ENCODE results near the gene MT1F.
A peak's percentile ranks its signal among the peaks of the same experiment; 100 is the strongest.

MT1F gene

DNA sequence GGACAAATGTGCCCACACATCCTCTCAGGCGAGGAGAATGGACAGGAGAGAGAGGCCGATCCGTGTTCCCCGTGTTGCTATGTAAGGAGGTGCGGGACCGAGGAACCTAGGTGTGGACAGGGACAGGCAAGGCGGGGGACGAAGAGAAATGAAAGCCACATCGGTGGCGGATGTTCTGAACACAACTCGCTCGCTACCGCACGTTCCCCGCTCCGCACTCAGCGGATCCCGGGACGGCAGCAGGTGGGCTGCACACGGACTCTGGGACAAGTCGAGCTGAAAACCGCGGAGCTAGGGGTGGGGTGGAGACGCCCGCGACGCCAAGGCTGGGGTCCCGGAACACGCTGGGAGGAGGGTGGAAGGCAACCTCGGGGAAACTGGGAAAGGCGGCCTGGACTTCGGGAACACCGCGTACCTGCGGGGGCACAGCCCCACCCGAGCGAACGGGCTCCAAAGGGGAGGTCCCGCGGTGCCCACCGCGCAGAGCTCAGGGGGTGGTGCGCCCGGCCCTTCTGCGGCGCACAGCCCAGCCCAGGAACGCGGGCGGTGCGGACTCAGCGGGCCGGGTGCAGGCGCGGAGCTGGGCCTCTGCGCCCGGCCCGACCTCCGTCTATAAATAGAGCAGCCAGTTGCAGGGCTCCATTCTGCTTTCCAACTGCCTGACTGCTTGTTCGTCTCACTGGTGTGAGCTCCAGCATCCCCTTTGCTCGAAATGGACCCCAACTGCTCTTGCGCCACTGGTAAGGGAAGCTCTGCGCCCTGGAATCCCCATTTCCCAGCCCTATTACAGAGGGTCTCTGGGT is 32.4 kb upstream of the MT1F start, which contains the start of gene MT1E:
Gene MT1E (plus strand): TSS at position 642 of the 803 bp plus-strand sequence. CDS start 71 bp downstream, at position 713.
- DNase-seq: peak; percentile 93
- in situ Hi-C loops (cut with MboI; ENCODE audit: low pct_unique_long_range_greater_than_20kb, low sequenced_read_pairs): no loop called here

DNA sequence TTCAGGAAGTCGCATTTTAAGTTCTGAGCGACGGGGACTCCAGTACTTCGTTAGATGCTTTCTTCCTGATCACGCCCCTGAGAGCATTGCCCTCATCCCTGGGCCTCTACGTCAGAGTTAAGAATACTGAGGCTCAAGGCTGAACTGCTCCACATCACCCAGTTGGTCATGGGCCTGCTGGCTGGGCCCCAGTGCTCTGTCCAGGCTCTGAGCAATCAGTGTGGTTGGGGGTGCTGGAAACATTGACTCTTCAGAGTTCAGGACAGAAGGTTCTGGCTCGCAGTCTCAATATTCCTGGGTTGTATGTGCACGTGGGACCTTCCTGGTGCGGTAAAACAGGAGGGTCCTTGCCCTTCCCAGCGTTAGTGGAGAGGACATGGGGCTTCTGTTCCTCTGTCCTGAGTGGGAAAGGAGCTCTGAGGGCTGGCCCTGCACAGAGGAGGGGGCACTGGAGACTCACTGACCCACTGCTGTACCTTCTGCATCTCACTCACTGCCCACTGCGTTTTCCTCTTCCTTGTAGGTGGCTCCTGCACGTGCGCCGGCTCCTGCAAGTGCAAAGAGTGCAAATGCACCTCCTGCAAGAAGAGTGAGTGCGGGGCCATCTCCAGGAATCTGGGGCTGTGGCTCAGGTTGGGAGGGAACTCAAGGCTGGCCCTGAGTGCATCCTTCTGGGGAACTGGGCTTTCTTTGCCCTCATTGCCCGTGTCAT is 31.7 kb upstream of the MT1F start:
- in situ Hi-C loops (cut with MboI; ENCODE audit: low pct_unique_long_range_greater_than_20kb, low sequenced_read_pairs): no loop called here
- no peak for DNase-seq

DNA sequence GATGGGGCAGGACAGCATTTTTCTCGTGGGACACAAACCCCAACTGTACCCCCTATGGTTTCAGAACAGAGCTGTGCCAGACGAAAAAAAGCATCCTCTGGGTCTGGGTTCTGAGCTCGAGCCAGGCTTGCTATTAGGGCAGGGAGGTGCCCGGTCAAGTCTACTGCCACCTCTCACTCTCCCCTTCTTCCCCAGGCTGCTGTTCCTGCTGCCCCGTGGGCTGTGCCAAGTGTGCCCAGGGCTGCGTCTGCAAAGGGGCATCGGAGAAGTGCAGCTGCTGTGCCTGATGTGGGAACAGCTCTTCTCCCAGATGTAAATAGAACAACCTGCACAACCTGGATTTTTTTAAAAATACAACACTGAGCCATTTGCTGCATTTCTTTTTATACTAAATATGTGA is 31.1 kb upstream of the MT1F start:
- in situ Hi-C loops (cut with MboI; ENCODE audit: low pct_unique_long_range_greater_than_20kb, low sequenced_read_pairs): no loop called here

DNA sequence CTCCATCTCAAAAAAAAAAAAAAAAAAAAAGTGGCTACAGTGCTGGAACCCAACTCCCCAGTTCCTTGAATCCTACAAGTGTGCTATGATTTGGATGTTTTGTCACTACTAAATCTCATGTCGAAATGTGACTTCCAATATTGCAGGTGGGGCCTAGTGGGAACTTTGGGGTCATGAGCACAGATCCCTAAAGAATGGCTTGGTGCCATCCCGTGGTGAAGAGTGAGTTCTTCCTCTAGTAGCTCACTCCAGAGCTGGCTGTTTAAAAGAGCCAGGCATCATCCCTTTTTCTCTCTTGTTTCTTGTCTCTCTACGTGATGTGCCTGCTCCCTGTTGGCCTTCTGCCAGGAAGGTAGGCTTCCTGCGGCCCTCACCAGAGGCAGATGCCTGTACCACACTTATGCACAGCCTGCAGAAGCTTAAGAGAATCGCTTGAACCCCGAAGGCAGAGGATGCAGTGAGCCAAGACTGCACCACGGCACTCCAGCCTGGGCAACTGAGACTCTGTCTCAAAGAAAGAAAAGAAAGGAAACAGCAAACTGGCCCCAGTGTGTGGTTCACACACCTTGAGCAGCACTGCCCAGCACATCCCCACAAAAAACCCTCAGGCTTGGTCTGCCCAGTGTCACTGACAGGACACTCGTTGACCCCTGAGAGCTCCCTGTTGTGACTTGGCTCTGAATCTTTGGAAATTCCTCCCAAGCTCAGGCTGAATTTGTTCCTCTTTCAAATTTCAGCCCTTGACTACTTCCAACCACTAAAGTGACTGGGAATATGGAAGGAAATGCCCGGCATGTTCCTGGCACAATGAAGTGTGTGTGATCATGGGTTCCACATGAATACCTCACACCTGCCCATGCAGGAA is 29.0 kb upstream of the MT1F start:
- no peak for DNase-seq
- in situ Hi-C loops (cut with MboI; ENCODE audit: low pct_unique_long_range_greater_than_20kb, low sequenced_read_pairs): no loop called here

More for the DNA sequence above, 31.1 kb upstream of the MT1F start:
- no peak for DNase-seq

DNA sequence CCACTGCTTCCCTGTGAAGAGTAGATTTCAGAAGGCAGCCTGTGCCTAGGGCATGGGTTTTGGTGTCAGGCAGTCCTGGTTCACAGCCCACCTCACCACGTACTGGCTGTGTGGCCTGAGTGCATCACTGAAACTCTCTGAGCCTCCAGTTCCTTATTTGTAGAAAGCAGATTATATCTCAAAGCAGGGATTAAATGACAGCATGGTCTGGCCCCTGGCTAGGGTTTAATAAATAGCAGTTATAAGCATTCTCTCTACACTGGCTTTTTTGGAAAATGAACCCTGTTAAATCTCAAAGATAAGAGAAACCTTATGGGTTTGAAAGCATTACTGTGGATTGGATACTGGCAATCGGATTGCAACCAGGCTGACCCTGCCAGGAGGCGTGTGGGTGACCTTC is 28.2 kb upstream of the MT1F start:
- DNase-seq: no peak
- in situ Hi-C loops (cut with MboI; ENCODE audit: low pct_unique_long_range_greater_than_20kb, low sequenced_read_pairs): no loop called here

- no peak for DNase-seq
- in situ Hi-C loops (cut with MboI; ENCODE audit: low pct_unique_long_range_greater_than_20kb, low sequenced_read_pairs): no loop called here
Measured at GRCh38 chr16:56630134-56630533, 27.6 kb upstream of the MT1F start.

DNA sequence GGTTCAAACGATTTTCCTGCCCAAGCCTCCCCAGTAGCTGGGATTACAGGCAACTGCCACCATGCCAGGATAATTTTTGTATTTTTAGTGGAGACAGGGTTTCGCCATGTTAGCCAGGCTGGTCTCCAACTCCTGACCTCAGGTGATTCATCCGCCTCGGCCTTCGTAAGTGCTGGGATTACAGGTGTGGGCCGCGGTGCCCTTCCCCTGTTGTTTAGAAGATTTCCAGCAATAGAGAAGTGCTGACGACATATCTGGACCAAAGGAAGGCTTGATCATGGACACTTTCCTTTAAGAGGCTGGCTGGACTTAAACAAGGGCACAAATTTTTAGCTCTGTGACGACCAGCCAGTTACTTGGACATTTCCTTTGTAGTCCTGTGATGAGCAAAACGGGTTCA is 26.6 kb upstream of the MT1F start:
- in situ Hi-C loops (cut with MboI; ENCODE audit: low pct_unique_long_range_greater_than_20kb, low sequenced_read_pairs): no loop called here
- DNase-seq: no peak

DNA sequence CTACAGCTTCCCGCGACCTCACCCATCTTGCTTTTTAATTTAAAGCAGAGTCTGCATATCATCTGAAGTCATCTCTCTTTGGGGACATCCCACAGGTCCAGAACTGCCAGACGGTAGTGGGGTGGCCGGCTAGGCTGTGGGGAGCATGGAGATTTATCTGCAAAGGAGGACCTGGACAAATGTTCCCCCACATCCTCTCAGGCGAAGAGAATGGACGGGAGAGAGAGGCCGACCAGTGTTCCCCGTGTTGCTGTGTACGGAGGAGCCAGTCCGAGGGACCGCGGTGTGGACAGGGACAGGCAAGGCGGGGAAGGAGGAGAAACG is 26.0 kb upstream of the MT1F start:
- DNase-seq: no peak
- in situ Hi-C loops (cut with MboI; ENCODE audit: low pct_unique_long_range_greater_than_20kb, low sequenced_read_pairs): no loop called here

DNA sequence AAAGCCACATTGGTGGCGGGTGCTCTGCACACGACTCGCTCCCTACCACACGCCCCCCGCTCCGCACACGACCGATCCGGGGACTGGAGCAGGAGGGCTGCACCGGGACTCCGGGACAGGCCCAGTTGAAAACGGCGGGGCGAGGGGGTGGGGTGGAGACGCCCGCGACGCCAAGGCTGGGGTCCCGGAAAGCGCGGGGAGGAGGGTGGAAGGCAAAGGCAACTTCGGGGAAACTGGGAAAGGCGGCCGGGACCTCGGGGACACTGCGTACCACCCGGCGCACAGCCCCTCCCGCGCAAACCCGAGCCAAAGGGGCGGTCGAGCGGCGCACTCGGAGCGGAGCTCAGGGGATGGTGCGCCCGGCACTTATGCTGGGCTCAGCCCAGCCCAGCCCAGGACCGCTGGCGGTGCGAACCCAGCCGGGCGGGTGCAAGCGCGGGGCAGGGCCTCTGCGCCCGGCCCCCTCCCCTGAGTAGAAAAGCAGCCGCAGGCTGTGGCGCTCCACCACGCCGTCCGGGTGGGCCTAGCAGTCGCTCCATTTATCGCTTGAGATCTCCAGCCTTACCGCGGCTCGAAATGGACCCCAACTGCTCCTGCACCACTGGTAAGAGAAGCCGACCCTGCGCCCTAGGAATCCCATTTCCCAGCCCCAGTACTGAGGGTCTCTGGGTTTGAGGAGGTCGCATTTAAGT is 25.5 kb upstream of the MT1F start, which contains the start of gene MT1M:
Gene MT1M (plus strand): TSS at position 504 of the 692 bp plus-strand sequence. CDS start 73 bp downstream, at position 577.
- peak; percentile 75 for DNase-seq

DNA sequence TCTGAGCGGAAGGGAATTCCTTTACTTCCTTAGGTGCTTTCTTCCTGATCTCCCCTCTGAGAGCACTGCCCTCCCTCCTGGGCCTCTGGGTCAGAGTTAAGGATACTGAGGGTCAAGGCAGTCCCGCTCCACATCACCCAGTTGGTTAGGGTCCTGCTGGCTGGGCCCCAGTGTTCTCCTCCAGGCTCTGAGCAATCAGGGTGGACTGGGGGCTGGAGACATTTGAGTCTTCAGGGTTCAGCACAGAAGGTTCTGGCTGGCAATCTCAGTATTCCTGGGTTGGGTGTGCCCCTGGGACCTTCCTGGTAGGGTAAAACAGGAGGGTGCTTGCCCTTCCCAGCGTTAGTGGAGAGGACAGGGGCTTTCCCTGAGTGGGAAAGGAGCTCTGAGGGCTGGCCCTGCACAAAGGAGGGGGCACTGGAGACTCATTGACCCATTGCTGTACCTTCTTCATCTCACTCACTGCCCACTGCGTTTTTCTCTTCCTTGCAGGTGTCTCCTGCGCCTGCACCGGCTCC is 24.9 kb upstream of the MT1F start:
- in situ Hi-C loops (cut with MboI; ENCODE audit: low pct_unique_long_range_greater_than_20kb, low sequenced_read_pairs): no loop called here
- DNase-seq: no peak

More for the DNA sequence above, 25.5 kb upstream of the MT1F start, which contains the start of gene MT1M:
- in situ Hi-C loops (cut with MboI; ENCODE audit: low pct_unique_long_range_greater_than_20kb, low sequenced_read_pairs): no loop called here

GRCh38 chr16:56633535-56633934 is 24.2 kb upstream of the MT1F start:
- in situ Hi-C loops (cut with MboI; ENCODE audit: low pct_unique_long_range_greater_than_20kb, low sequenced_read_pairs): no loop called here

GRCh38 chr16:56634715-56635440 is 22.9 kb upstream of the MT1F start:
- in situ Hi-C loops (cut with MboI; ENCODE audit: low pct_unique_long_range_greater_than_20kb, low sequenced_read_pairs): no loop called here
- DNase-seq: no peak

More at GRCh38 chr16:56633535-56633934, 24.2 kb upstream of the MT1F start:
- no peak for DNase-seq

- in situ Hi-C loops (cut with MboI; ENCODE audit: low pct_unique_long_range_greater_than_20kb, low sequenced_read_pairs): no loop called here
- no peak for DNase-seq
Measured at GRCh38 chr16:56635441-56635967, 22.3 kb upstream of the MT1F start.

- in situ Hi-C loops (cut with MboI; ENCODE audit: low pct_unique_long_range_greater_than_20kb, low sequenced_read_pairs): no loop called here
Measured at GRCh38 chr16:56636616-56637413, 20.9 kb upstream of the MT1F start.

DNA sequence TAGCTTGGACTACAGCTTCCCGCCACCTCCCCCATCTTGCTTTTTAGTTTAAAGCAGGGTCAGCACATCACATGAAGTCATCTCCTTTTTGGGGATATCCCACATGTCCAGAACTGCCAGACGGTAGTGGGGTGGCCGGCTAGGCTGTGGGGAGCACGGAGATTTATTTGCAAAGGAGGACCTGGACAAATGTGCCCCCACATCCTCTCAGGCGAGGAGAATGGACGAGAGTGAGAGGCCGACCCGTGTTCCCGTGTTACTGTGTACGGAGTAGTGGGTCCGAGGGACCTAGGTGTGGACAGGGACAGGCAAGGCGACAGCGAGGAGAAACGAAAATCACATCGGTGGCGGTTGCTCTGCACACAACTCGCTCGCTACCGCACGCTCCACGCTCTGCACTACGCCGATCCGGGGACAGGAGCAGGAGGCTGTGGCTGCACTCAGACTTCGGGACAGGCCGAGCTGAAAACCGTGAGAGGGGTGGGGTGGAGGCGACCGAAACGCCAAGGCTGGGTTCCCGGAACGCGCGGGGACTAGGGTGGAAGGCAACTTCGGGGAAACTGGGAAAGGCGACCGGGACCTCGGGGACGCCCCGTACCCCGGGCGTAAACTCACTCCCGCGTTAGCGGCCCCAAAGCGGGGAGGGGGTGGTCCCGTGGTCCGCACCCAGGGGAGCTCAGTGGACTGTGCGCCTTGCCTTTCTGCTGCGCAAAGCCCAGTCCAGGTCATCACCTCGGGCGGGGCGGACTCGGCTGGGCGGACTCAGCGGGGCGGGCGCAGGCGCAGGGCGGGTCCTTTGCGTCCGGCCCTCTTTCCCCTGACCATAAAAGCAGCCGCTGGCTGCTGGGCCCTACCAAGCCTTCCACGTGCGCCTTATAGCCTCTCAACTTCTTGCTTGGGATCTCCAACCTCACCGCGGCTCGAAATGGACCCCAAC is 19.7 kb upstream of the MT1F start, which contains the start of gene MT1A:
Gene MT1A (plus strand): TSS at position 853 of the 937 bp plus-strand sequence. CDS start 73 bp downstream, at position 926.
- DNase-seq: no peak
- in situ Hi-C loops (cut with MboI; ENCODE audit: low pct_unique_long_range_greater_than_20kb, low sequenced_read_pairs): no loop called here

More at GRCh38 chr16:56636616-56637413, 20.9 kb upstream of the MT1F start:
- DNase-seq: no peak

GRCh38 chr16:56639045-56639444 is 18.7 kb upstream of the MT1F start:
- DNase-seq: no peak
- in situ Hi-C loops (cut with MboI; ENCODE audit: low pct_unique_long_range_greater_than_20kb, low sequenced_read_pairs): no loop called here
